GM18517 (cell line): ENCODE measurements around the gene FBXO17.
"Not testable (repeated sequence)": the region's sequence is repeated elsewhere in the genome, so short reads cannot be mapped to it uniquely, and the experiment has no call there.

Experiments used
- ATAC-seq: cut with Tn5 transposase; IDR thresholded peaks from one replicate; pipeline ENCODE4 v1.9.1; 2021; ENCODE audit warnings: mild to moderate bottlenecking, moderate library complexity; ENCODE audit not compliant: unreplicated experiment

FBXO17 gene

GRCh38 chr19:38980583-38981374 is 5.2 kb upstream of the FBXO17 start:
- no peak for ATAC-seq

- no peak for ATAC-seq
Measured at GRCh38 chr19:38979812-38980211, 4.3 kb upstream of the FBXO17 start.

GRCh38 chr19:38978326-38978689 is 2.8 kb upstream of the FBXO17 start:
- ATAC-seq, result no peak

- peak; percentile 52 for ATAC-seq
Measured at GRCh38 chr19:38977445-38978325, 2.1 kb upstream of the FBXO17 start.

- no peak for ATAC-seq
Measured at GRCh38 chr19:38975861-38976271, 324 bp upstream of the FBXO17 start.

- no peak for ATAC-seq
Measured at GRCh38 chr19:38974624-38975213, 823 bp downstream of the FBXO17 start.

- ATAC-seq, result no peak
Measured at GRCh38 chr19:38971672-38972071, 3.9 kb downstream of the FBXO17 start.

- no peak for ATAC-seq
Measured at GRCh38 chr19:38970664-38971532, 4.6 kb downstream of the FBXO17 start.

GRCh38 chr19:38966149-38966548 is 9.4 kb downstream of the FBXO17 start:
- ATAC-seq, result not testable (repeated sequence)

- no peak for ATAC-seq
Measured at GRCh38 chr19:38964738-38965137, 10.8 kb downstream of the FBXO17 start.

GRCh38 chr19:38959618-38960017 is 15.9 kb downstream of the FBXO17 start:
- ATAC-seq, result no peak

- no peak for ATAC-seq
Measured at GRCh38 chr19:38958301-38958700, 17.2 kb downstream of the FBXO17 start.

- no peak for ATAC-seq
Measured at GRCh38 chr19:38956264-38956663, 19.3 kb downstream of the FBXO17 start.

- no peak for ATAC-seq
Measured at GRCh38 chr19:38953677-38954076, 21.9 kb downstream of the FBXO17 start.

- ATAC-seq, result no peak
Measured at GRCh38 chr19:38952395-38953165, 23.0 kb downstream of the FBXO17 start.

- no peak for ATAC-seq
Measured at GRCh38 chr19:38951187-38951586, 24.4 kb downstream of the FBXO17 start.

- no peak for ATAC-seq
Measured at GRCh38 chr19:38949580-38950367, 25.8 kb downstream of the FBXO17 start.

- no peak for ATAC-seq
Measured at GRCh38 chr19:38946229-38947010, 29.1 kb downstream of the FBXO17 start.
